Gastrocnemius medialis (tissue), 4 donors: Measurements from ENCODE around the gene BRAT1.

Experiments used
- POLR2A ChIP-seq, 2 donors: fragments of 450-650 bp; IDR thresholded peaks; one replicate each; pipeline ENCODE4 v1.6.1; 2017; ENCODE audit warnings: antibody characterized with exemption in 2 of 2, mild to moderate bottlenecking in 2 of 2, moderate library complexity in 2 of 2
- TF ChIP-seq, protein P1 (sequence below), 5 experiments: fragments of 450-650 bp in 3 of 5; fragments of 200-600 bp in 2 of 5; sonication (generic) in 2 of 5; IDR thresholded peaks in 4 of 5; conservative IDR thresholded peaks in 1 of 5; 1 replicate in 4 of 5; 2 replicates in 1 of 5; pipeline ENCODE4 v1.5.1; 2016 to 2019; ENCODE audit warnings: antibody characterized with exemption in 5 of 5, mild to moderate bottlenecking in 3 of 5, moderate library complexity in 3 of 5

DNA sequence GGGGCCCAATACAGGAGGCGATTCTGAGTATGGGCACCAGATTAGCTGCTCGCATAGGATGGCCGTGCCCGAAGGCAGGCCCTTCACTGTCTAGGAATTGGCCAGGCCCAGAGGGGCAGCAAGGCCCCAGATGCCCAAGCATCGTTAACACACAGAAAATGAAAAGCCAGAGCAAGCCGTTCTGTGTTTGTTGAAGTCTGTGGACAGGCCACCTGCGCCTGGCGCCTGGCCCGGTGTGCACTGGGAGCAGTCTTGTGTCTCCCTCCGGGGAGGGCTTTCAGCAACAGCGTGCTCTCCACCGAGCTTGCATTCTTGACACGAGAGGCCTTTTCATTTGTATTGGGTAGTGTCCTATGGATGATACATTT lies 41.9 kb upstream of the BRAT1 start:
- TF ChIP-seq, protein P1, sequence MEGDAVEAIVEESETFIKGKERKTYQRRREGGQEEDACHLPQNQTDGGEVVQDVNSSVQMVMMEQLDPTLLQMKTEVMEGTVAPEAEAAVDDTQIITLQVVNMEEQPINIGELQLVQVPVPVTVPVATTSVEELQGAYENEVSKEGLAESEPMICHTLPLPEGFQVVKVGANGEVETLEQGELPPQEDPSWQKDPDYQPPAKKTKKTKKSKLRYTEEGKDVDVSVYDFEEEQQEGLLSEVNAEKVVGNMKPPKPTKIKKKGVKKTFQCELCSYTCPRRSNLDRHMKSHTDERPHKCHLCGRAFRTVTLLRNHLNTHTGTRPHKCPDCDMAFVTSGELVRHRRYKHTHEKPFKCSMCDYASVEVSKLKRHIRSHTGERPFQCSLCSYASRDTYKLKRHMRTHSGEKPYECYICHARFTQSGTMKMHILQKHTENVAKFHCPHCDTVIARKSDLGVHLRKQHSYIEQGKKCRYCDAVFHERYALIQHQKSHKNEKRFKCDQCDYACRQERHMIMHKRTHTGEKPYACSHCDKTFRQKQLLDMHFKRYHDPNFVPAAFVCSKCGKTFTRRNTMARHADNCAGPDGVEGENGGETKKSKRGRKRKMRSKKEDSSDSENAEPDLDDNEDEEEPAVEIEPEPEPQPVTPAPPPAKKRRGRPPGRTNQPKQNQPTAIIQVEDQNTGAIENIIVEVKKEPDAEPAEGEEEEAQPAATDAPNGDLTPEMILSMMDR (IDR thresholded peaks at IDR 0.05 in 4 of 5, conservative IDR thresholded peaks at IDR 0.05 in 1 of 5), result no peak
- TF ChIP-seq POLR2A (IDR thresholded peaks at IDR 0.05), result no peak
